Fibroblast of villous mesenchyme (primary cell): ENCODE measurements around the gene FRY. TPM values are rescaled to one million over a fixed set of nuclear protein-coding genes. Genes with fewer than 3 reads are reported as not detected.

Source experiments
- DNase-seq: peaks from one replicate; pipeline ENCODE4 v3.0.0-alpha.2; 2010; ENCODE audit warnings: low read depth
- H3K4me3 ChIP-seq: 2 replicates; pipeline ENCODE4 v1.5.1; 2011; ENCODE audit warnings: low read depth, mild to moderate bottlenecking, low read length
- total RNA-seq: library from RNA; depleted of rRNA; stranded (reverse); fragments of >200 nt; gene quantifications from 2 replicates; pipeline ENCODE4 v1.2.3, GENCODE V29; 2012
- TF ChIP-seq, protein P1 (sequence below): IDR thresholded peaks from 2 replicates; pipeline ENCODE4 v1.5.1; 2012; ENCODE audit warnings: low read depth, mild to moderate bottlenecking, low read length; ENCODE audit not compliant: insufficient read depth

The FRY gene
- total RNA-seq, 1 donor, result 27.2 TPM

DNA sequence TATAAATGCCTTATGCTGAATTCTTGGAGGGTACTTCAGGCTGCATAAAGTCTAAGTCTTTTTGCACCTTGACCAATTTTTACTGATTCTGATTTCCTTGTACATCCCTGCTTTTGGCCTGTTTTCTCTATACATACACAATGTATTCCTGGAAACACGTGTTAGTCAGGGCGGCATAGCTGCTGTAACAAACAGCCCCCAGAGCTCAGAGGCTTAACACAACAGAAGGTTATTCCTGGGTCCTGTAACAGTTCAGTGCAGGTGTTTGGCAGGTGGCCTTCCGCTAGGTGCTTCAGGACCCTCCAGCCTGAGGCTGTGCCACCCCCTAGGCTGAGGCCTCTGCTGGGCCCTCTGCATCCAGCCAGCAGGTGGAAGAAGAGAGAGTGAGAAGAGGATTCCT, 200.7 kb downstream of the FRY start:
- TF ChIP-seq, protein P1, sequence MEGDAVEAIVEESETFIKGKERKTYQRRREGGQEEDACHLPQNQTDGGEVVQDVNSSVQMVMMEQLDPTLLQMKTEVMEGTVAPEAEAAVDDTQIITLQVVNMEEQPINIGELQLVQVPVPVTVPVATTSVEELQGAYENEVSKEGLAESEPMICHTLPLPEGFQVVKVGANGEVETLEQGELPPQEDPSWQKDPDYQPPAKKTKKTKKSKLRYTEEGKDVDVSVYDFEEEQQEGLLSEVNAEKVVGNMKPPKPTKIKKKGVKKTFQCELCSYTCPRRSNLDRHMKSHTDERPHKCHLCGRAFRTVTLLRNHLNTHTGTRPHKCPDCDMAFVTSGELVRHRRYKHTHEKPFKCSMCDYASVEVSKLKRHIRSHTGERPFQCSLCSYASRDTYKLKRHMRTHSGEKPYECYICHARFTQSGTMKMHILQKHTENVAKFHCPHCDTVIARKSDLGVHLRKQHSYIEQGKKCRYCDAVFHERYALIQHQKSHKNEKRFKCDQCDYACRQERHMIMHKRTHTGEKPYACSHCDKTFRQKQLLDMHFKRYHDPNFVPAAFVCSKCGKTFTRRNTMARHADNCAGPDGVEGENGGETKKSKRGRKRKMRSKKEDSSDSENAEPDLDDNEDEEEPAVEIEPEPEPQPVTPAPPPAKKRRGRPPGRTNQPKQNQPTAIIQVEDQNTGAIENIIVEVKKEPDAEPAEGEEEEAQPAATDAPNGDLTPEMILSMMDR, result peak; percentile 3
- H3K4me3 ChIP-seq, result no peak overlapping the region
- DNase-seq, result no peak

DNA sequence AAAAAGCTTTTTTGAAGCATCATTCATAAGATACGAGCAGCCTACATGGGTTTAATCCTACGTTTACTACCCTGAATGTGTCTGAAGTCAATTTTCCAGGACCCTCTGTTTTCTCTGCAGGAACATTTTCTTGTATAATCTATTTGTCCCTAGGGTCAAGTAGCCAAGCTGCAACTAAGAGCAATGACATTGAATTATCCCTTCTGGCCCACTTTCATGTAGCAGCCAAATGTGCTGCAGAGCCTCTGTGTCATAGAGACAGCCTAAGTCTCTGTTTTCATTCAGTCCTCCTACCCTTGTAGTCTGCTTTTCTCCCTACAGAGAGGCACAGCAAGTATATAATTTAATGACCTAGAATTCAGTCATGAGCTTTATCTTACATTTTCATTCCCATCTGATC, 201.5 kb downstream of the FRY start:
- TF ChIP-seq, protein P1, result no peak
- no peak for DNase-seq
- H3K4me3 ChIP-seq, result no peak overlapping the region

DNA sequence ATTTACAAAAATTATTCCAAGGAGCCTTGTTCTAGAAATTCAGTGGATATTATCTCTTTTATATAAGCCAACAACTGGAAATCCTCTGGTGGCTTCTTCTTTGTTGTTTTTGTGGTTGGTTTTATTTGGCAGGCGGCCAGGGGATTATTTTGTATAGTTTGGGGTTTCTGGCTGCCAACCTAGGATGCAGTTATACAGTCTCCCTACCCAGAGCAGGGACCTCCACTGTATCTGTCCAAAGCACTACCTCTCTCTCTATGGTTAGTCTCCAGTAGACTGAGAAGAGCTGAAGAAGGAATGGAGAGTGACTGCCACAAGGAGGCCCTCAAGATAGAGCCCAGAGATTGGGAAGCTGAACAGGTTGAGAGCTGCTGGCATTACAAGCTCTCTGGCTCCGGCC, 203.3 kb downstream of the FRY start:
- H3K4me3 ChIP-seq, result no peak overlapping the region
- DNase-seq, result no peak
- TF ChIP-seq, protein P1, result no peak

DNA sequence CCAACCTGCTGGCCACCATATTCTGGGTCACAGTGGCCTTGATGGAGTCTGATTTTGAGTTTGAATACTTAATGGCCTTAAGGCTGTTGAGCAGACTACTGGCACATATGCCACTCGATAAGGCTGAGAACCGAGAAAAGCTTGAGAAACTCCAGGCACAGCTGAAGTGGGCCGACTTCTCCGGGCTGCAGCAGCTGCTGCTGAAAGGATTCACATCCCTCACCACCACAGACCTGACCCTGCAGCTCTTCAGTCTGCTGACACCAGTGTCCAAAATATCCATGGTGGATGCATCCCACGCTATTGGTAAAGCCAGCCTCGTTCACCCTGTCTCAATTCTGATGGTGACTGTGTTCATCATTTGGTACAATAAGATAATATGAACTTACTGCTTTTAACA, 206.1 kb downstream of the FRY start:
- no peak for DNase-seq
- TF ChIP-seq, protein P1, result no peak
- H3K4me3 ChIP-seq, result no peak overlapping the region

DNA sequence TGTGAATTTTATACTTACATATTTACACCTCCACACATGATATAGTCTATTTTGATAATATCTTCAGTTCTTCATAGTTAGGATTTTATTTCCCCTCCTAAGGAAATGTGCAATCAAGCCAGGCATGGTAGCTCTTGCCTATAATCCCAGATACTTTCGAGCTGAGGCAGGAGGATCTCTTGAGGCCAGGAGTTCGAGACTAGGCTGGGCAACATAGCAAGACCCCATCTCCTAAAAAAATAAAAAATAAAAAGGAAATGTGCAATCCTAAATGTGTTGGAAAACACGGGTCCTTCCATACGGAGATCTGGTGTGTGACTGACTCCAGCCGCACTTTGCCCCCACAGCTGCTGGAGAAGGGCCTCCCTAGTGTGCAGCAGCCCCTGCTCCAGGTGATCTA, 212.1 kb downstream of the FRY start:
- no peak for DNase-seq
- H3K4me3 ChIP-seq, result no peak overlapping the region
- TF ChIP-seq, protein P1, result no peak

DNA sequence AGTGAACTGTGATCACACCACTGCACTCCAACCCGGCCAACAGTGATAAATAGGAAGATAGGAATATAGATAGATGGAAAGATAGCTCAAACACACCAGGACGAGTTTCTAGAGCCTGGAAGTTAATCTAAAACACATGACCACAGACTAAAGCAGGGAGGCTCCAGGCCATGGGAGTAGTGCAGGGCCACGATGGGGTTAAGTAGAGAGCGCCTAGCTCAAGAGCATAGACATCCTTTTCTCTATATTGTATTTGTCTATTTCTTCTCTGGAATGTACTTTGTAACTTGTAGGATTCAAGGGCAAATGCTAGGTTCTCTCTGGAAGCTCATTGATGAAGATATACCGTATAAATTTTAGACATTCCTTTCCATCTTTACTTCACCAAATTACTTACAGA, 214.0 kb downstream of the FRY start:
- TF ChIP-seq, protein P1, result no peak
- no peak overlapping the region for H3K4me3 ChIP-seq
- no peak for DNase-seq

DNA sequence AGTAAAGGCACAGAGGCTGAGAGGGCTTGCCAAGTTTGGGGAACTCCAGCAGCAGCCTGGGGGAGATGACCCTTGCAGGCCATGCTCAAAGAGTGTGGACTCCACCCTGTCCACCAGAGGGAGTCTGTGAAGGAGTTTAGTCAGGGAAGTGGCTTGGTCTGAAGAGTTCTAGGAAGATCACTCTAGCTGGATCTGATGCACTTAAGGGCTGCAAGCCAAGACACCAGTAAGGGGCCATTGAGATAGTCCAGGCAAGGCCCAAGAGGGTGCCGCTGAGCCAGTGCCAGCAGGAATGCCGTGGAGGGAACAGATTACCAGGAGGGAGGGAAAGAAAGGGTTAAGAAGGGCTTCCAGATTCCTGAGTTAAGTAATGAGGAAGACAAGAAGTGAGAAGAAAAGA, 214.9 kb downstream of the FRY start:
- DNase-seq, result peak; percentile 67
- TF ChIP-seq, protein P1, result peak; percentile 90
- H3K4me3 ChIP-seq, result no peak overlapping the region
